Sigmoid colon (tissue), 7 donors: Measurements from ENCODE around the gene OTUB2. TPM values are rescaled to one million over a fixed set of nuclear protein-coding genes. Genes with fewer than 3 reads are reported as not detected.
"Not testable (repeated sequence)": the region's sequence is repeated elsewhere in the genome, so short reads cannot be mapped to it uniquely, and the experiment has no call there.

ENCODE experiments used
- DNase-seq: peaks from one replicate; pipeline ENCODE4 v3.0.0-alpha.2; 2019
- H3K27ac ChIP-seq, 4 donors: fragments of 200-600 bp; sonication (generic); one replicate each; pipeline ENCODE4 v1.5.1; 2016 to 2019; ENCODE audit warnings: mild to moderate bottlenecking in 1 of 4
- H3K27me3 ChIP-seq, 3 donors: fragments of 200-600 bp; sonication (generic); one replicate each; pipeline ENCODE4 v1.5.1; 2019; ENCODE audit warnings: mild to moderate bottlenecking in 1 of 3
- H3K36me3 ChIP-seq, 4 donors: fragments of 200-600 bp; sonication (generic); one replicate each; pipeline ENCODE4 v1.5.1; 2016 to 2019
- H3K4me1 ChIP-seq, 4 donors: fragments of 200-600 bp; sonication (generic); one replicate each; pipeline ENCODE4 v1.5.1; 2017 to 2019
- H3K4me3 ChIP-seq, 4 donors: fragments of 200-600 bp; sonication (generic); one replicate each; pipeline ENCODE4 v1.5.1; 2017 to 2019; ENCODE audit warnings: mild to moderate bottlenecking in 2 of 4, moderate library complexity in 1 of 4
- H3K9me3 ChIP-seq, 4 donors: fragments of 200-600 bp in 3 of 4; sonication (generic) in 3 of 4; one replicate each; pipeline versions ENCODE4 v1.5.1 to v1.6.1; 2013 to 2019
- CTCF ChIP-seq, 4 experiments: fragments of 450-650 bp in 3 of 4; fragments of 200-600 bp in 1 of 4; IDR thresholded peaks; one replicate each; pipeline ENCODE4 v1.5.1; 2016 to 2019; ENCODE audit warnings: antibody characterized with exemption in 4 of 4, mild to moderate bottlenecking in 3 of 4, moderate library complexity in 2 of 4
- EP300 ChIP-seq, 4 donors: sonication (generic); formaldehyde crosslinking; IDR thresholded peaks; one replicate each; pipeline ENCODE4 v1.6.1; 2017; ENCODE audit warnings: antibody characterized with exemption in 4 of 4
- POLR2A ChIP-seq, 2 donors: fragments of 450-650 bp; IDR thresholded peaks; one replicate each; pipeline ENCODE4 v1.6.1; 2016; ENCODE audit warnings: antibody characterized with exemption in 2 of 2, mild to moderate bottlenecking in 2 of 2, moderate library complexity in 2 of 2
- POLR2AphosphoS5 ChIP-seq, 4 donors: sonication (generic); formaldehyde crosslinking; IDR thresholded peaks; one replicate each; pipeline ENCODE4 v1.6.1; 2017; ENCODE audit warnings: antibody characterized with exemption in 4 of 4
- WGBS, 2 donors: extraction: QIAGEN DNeasy Blood & Tissue Kit; methylation state at CpG; one replicate each; pipeline ENCODE4 v1.1.7; 2013; 5-methylcytosine and 5-hydroxymethylcytosine counted together
- intact Hi-C: fragments of 100-400 bp; cut with DNase I; formaldehyde crosslinking; loops from one replicate; pipeline ENCODE4 v1.15.1; 2023
- polyA plus RNA-seq, 3 donors: library from polyadenylated mRNA; stranded (reverse); fragments of 200-250 nt; gene quantifications; one replicate each; pipeline ENCODE4 v1.2.3, GENCODE V29; 2013
- total RNA-seq, 4 donors: library from RNA; depleted of rRNA; stranded (reverse); fragments of >200 nt; gene quantifications; one replicate each; pipeline ENCODE4 v1.1.0, GENCODE V29; 2016
- donor health status: healthy with polysubstance abuse.
- donor health status: Bipolar disorder and iron deficiency.
- donor health status: healthy.

Gene OTUB2
- total and polyA plus RNA-seq, 7 donors, result 0.14 to 2.3 (median 0.60) TPM

GRCh38 chr14:94059998-94060397 is 33.9 kb downstream of the OTUB2 start:
- WGBS, 2 donors, result 58 to 81% methylated on average over 5 of the region's 5 CpGs
- intact Hi-C loops, result no loop called here
- Histone ChIP-seq H3K4me3 (no peak overlapping the region), H3K27me3 (no peaks in the 10 kb centered on the region), H3K4me1 (peaks cover 0 to 21% (median 14%) of the 10 kb centered on the region in 4 donors), H3K36me3 (peaks cover 43 to 78% (median 50%) of the 10 kb centered on the region in 4 donors), H3K9me3 (no peaks in the 10 kb centered on the region), H3K27ac (no peak overlapping the region)
- TF ChIP-seq POLR2AphosphoS5 (IDR thresholded peaks at IDR 0.05), result no peak
- no peak for DNase-seq

GRCh38 chr14:94062344-94062940 is 36.3 kb downstream of the OTUB2 start:
- Histone ChIP-seq H3K27me3 (no peaks in the 10 kb centered on the region), H3K9me3 (no peaks in the 10 kb centered on the region), H3K4me1 (peaks cover 0 to 39% (median 32%) of the 10 kb centered on the region in 4 donors), H3K4me3 (no peak overlapping the region), H3K27ac (no peak overlapping the region), H3K36me3 (peaks cover 30 to 54% (median 38%) of the 10 kb centered on the region in 4 donors)
- no peak for DNase-seq
- no peak for TF ChIP-seq POLR2A (IDR thresholded peaks at IDR 0.05)
- no peak for TF ChIP-seq EP300 (IDR thresholded peaks at IDR 0.05)
- TF ChIP-seq POLR2AphosphoS5 (IDR thresholded peaks at IDR 0.05), result no peak
- TF ChIP-seq CTCF (IDR thresholded peaks at IDR 0.05), result no peak
- intact Hi-C loops, result no loop called here
- 85 to 88% methylated on average over 9 of the region's 9 CpGs for WGBS, 2 donors

- intact Hi-C loops, result no loop called here
- Histone ChIP-seq H3K4me1 (peaks cover 0 to 43% (median 31%) of the 10 kb centered on the region in 4 donors), H3K27me3 (no peaks in the 10 kb centered on the region), H3K4me3 (no peak overlapping the region), H3K27ac (no peak overlapping the region), H3K36me3 (peaks cover 11 to 16% (median 13%) of the 10 kb centered on the region in 4 donors), H3K9me3 (no peaks in the 10 kb centered on the region)
- WGBS, 2 donors, result 20 to 62% methylated on average over 8 of the region's 8 CpGs
- TF ChIP-seq POLR2A (IDR thresholded peaks at IDR 0.05), result no peak
- no peak for TF ChIP-seq CTCF (IDR thresholded peaks at IDR 0.05)
- TF ChIP-seq POLR2AphosphoS5 (IDR thresholded peaks at IDR 0.05), result no peak
- no peak for TF ChIP-seq EP300 (IDR thresholded peaks at IDR 0.05)
- no peak for DNase-seq
Measured at GRCh38 chr14:94066089-94066676, 40.0 kb downstream of the OTUB2 start.

- H3K27ac ChIP-seq, DNase-seq, H3K4me3 ChIP-seq, intact Hi-C loops, H3K9me3 ChIP-seq, H3K27me3 ChIP-seq: not testable (repeated sequence)
- Histone ChIP-seq H3K36me3 (peaks cover 0 to 10% (median 1%) of the 10 kb centered on the region in 4 donors), H3K4me1 (peaks cover 0 to 26% (median 15%) of the 10 kb centered on the region in 4 donors)
- WGBS, 2 donors, result 94 to 97% methylated on average over 3 of the region's 3 CpGs
Measured at GRCh38 chr14:94072076-94072475, 45.9 kb downstream of the OTUB2 start.

- 95 to 98% methylated on average over 3 of the region's 3 CpGs for WGBS, 2 donors
- Histone ChIP-seq H3K9me3 (peaks cover 0 to 7% (median 0%) of the 10 kb centered on the region in 4 donors), H3K27me3 (no peaks in the 10 kb centered on the region), H3K36me3 (peaks cover 2 to 26% (median 7%) of the 10 kb centered on the region in 4 donors), H3K4me3 (no peak overlapping the region), H3K4me1 (peaks cover 0 to 42% (median 38%) of the 10 kb centered on the region in 4 donors), H3K27ac (no peak overlapping the region)
- intact Hi-C loops, result no loop called here
- DNase-seq, result no peak
- no peak for TF ChIP-seq EP300 (IDR thresholded peaks at IDR 0.05)
- TF ChIP-seq CTCF (IDR thresholded peaks at IDR 0.05), result no peak
- no peak for TF ChIP-seq POLR2AphosphoS5 (IDR thresholded peaks at IDR 0.05)
- TF ChIP-seq POLR2A (IDR thresholded peaks at IDR 0.05), result no peak
Measured at GRCh38 chr14:94074534-94074933, 48.4 kb downstream of the OTUB2 start.
